B cell (primary cell): ENCODE results near the gene ZNF688. TPM values are rescaled to one million over a fixed set of nuclear protein-coding genes. Genes with fewer than 3 reads are reported as not detected.

ENCODE experiments used
- ATAC-seq: fragments of 200-7000 bp; cut with Tn5 transposase; one replicate; pipeline ENCODE4 v1.10.0; 2021; ENCODE audit warnings: low read depth, mild to moderate bottlenecking, moderate number of reproducible peaks, moderate library complexity
- CTCF ChIA-PET: fragments of 350-600 bp; sonication (Branson Sonifier 250); formaldehyde crosslinking; loops from one replicate; lab custom pipeline; 2021; ENCODE audit warnings: antibody characterized with exemption, inconsistent platforms; lab: Charles Lee
- POLR2A ChIA-PET: fragments of 350-600 bp; sonication (Branson Sonifier 250); formaldehyde crosslinking; loops from one replicate; lab custom pipeline; 2021; ENCODE audit warnings: antibody characterized with exemption; lab: Charles Lee
- DNase-seq: peaks from one replicate; pipeline ENCODE4 v3.0.0; 2013
- H2AFZ ChIP-seq: 2 replicates; pipeline ENCODE4 v1.6.1; 2012; ENCODE audit warnings: mild to moderate bottlenecking, low read depth, low read length; ENCODE audit not compliant: insufficient read depth, poor library complexity, severe bottlenecking
- H3K27ac ChIP-seq, 2 donors: 1 replicate in 1 of 2; 2 replicates in 1 of 2; pipeline ENCODE4 v1.5.1; 2012 to 2013; ENCODE audit warnings: low read length in 2 of 2, mild to moderate bottlenecking in 2 of 2, moderate library complexity in 1 of 2
- H3K27me3 ChIP-seq, 4 experiments: fragments of 200-600 bp in 1 of 4; sonication (generic) in 1 of 4; replicated peaks in 1 of 4; 1 replicate in 2 of 4; 2 replicates in 2 of 4; pipeline versions ENCODE4 v1.6.1 to v1.7.0; 2013 to 2016; ENCODE audit warnings: low read length in 3 of 4, mild to moderate bottlenecking in 2 of 4, mixed read lengths in 1 of 4, moderate library complexity in 1 of 4; ENCODE audit not compliant: insufficient read depth in 4 of 4, control insufficient read depth in 3 of 4; ENCODE audit errors: control extremely low read depth in 1 of 4
- H3K36me3 ChIP-seq, 2 experiments: replicated peaks in 1 of 2; 1 replicate in 1 of 2; 2 replicates in 1 of 2; pipeline versions ENCODE4 v1.6.1 to v1.7.1; 2013; ENCODE audit warnings: low read length in 1 of 2; ENCODE audit not compliant: insufficient read depth in 2 of 2, control insufficient read depth in 1 of 2; ENCODE audit errors: control extremely low read depth in 1 of 2, extremely low read depth in 1 of 2
- H3K4me1 ChIP-seq, 2 donors: fragments of 200-600 bp in 1 of 2; sonication (generic) in 1 of 2; 1 replicate in 1 of 2; 2 replicates in 1 of 2; pipeline versions ENCODE4 v1.5.1 to v1.6.1; 2013 to 2017; ENCODE audit warnings: low read length in 2 of 2; ENCODE audit not compliant: control insufficient read depth in 2 of 2, insufficient read depth in 2 of 2
- H3K4me2 ChIP-seq: replicated peaks from 2 replicates; pipeline ENCODE3; 2012; ENCODE audit warnings: mild to moderate bottlenecking, low read depth, low read length; ENCODE audit not compliant: poor library complexity, severe bottlenecking
- H3K4me3 ChIP-seq, 5 experiments: fragments of 200-600 bp in 1 of 5; sonication (generic) in 1 of 5; 1 replicate in 3 of 5; 2 replicates in 2 of 5; pipeline versions ENCODE4 v1.5.1 to v1.7.0; 2011 to 2016; ENCODE audit warnings: low read length in 4 of 5, mild to moderate bottlenecking in 4 of 5, low read depth in 2 of 5, control low read depth in 1 of 5, moderate library complexity in 1 of 5; ENCODE audit not compliant: insufficient read depth in 1 of 5; ENCODE audit errors: control extremely low read depth in 1 of 5, extremely low read depth in 1 of 5
- H3K79me2 ChIP-seq: fragments of 200-600 bp; sonication (generic); one replicate; pipeline ENCODE4 v1.6.0; 2016; ENCODE audit warnings: low read length; ENCODE audit not compliant: control insufficient read depth, insufficient read depth
- H3K9ac ChIP-seq: fragments of 200-600 bp; sonication (generic); 2 replicates; pipeline ENCODE4 v1.6.1; 2017; ENCODE audit warnings: mild to moderate bottlenecking, low read length, moderate library complexity
- H3K9me3 ChIP-seq, 3 donors: one replicate each; pipeline versions ENCODE4 v1.6.1 to v1.7.1; 2013; ENCODE audit warnings: low read length in 2 of 3; ENCODE audit not compliant: control insufficient read depth in 2 of 3, insufficient read depth in 1 of 3; ENCODE audit errors: control extremely low read depth in 1 of 3
- H4K20me1 ChIP-seq: 2 replicates; pipeline ENCODE4 v1.6.0; 2012; ENCODE audit warnings: mild to moderate bottlenecking, low read length; ENCODE audit not compliant: insufficient read depth, control insufficient read depth, poor library complexity, severe bottlenecking
- H3K27ac Mint-ChIP-seq: one replicate; pipeline ENCODE4 v1.8.0; 2021; ENCODE audit warnings: mixed read lengths
- H3K27me3 Mint-ChIP-seq: one replicate; pipeline ENCODE4 v1.8.0; 2021; ENCODE audit warnings: mixed read lengths
- H3K4me1 Mint-ChIP-seq: one replicate; pipeline ENCODE4 v1.8.0; 2021; ENCODE audit warnings: mixed read lengths
- H3K4me3 Mint-ChIP-seq: one replicate; pipeline ENCODE4 v1.8.0; 2021; ENCODE audit warnings: mixed read lengths
- H3K9me3 Mint-ChIP-seq: one replicate; pipeline ENCODE4 v1.8.0; 2022; ENCODE audit warnings: mixed read lengths; ENCODE audit not compliant: insufficient read depth
- CTCF ChIP-seq: fragments of 200-600 bp; IDR thresholded peaks from one replicate; pipeline ENCODE4 v1.8.0; 2022; ENCODE audit warnings: antibody characterized with exemption, mild to moderate bottlenecking
- EZH2 ChIP-seq: IDR thresholded peaks from 2 replicates; pipeline ENCODE4 v1.6.1; 2012; ENCODE audit warnings: borderline replicate concordance, low read depth, mild to moderate bottlenecking, moderate library complexity, low read length; ENCODE audit not compliant: insufficient read depth, poor library complexity, severe bottlenecking
- WGBS: methylation state at CpG from one replicate; pipeline ENCODE4 v1.1.5; 2013; ENCODE audit warnings: missing lambda C conversion rate; ENCODE audit not compliant: insufficient coverage; 5-methylcytosine and 5-hydroxymethylcytosine counted together
- intact Hi-C: fragments of 100-400 bp; cut with micrococcal nuclease; formaldehyde crosslinking; loops from one replicate; pipeline ENCODE4 v1.10.0; 2022
- polyA plus RNA-seq: library from polyadenylated mRNA; depleted of rRNA; stranded (reverse); fragments of >200 nt; gene quantifications from 2 replicates; pipeline ENCODE4 v1.2.3, GENCODE V29; 2012
- total RNA-seq, 2 donors: library from RNA; stranded (reverse); fragments of 120-200 nt in 1 of 2; gene quantifications; 1 replicate in 1 of 2; 2 replicates in 1 of 2; pipeline versions ENCODE4 v1.2.3 to v1.2.4, GENCODE V29; 2013 to 2022

ZNF688 gene
- total and polyA plus RNA-seq, 2 donors (not counting 1 experiment from before 2014, with no cell fraction given), result 20.6 to 23.1 TPM

DNA sequence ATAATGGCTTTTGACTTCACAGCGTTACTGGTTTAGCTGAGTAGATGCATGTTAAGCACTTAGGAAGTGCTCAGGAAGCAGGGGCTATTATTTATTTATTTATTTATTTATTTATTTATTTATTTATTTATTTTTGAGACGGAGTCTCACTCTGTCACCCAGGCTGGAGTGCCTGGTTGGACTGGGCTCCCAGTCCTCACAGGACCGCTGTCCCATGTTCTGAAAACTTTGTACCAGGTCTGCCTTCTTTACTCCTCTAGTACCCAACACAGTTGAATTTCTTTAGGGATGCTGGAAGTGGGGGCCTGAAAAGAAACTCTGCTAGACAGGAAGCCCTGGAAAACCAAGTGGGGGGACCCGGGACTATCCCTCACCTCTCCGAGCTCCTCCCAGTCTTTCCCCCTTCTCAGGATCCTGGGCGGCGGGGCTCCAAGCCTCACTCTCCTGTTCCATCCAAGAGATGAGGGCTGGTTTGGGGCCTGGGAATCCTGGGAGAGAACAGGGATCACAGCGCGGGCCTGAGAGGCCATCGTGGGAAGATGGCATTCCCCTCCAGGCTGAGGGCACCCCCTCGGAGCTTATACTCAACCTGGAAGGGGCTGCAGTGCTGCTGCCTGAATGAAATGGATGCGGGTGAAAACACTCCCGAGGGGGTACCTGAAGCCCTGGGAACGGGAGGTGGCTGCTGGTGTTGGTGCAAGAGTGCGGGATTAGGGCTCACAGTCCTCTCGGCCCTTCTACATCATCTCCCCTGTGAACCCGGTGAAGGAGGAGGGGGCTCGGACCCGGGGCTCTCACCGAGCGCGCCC, 674 bp downstream of the ZNF688 start:
- peak overlapping the region; percentile 91 for H3K4me3 Mint-ChIP-seq
- peaks cover 40% of the 10 kb centered on the region for H3K4me1 Mint-ChIP-seq
- Histone ChIP-seq H4K20me1 (no peaks in the 10 kb centered on the region), H3K9ac (peak overlapping the region; percentile 94), H3K4me1 (peaks cover 29 to 43% of the 10 kb centered on the region in 2 donors), H3K36me3 (no peaks in the 10 kb centered on the region), H3K27ac (peak overlapping the region; percentile 96 to 97), H3K4me3 (peak overlapping the region; percentile 57 to 89 (median 84)), H3K27me3 (no peaks in the 10 kb centered on the region), H3K79me2 (peaks cover 6% of the 10 kb centered on the region), H3K4me2 (peak overlapping the region; percentile 88), H3K9me3 (no peaks in the 10 kb centered on the region), H2AFZ (peak overlapping the region; percentile 96)
- WGBS, result 9% methylated on average over 14 of the region's 22 CpGs
- intact Hi-C loops, result loop anchor here (1.0 kb wide), 1 partner anchor 13 kb away; the partner anchor contains the start of gene ZNF764
- H3K27ac Mint-ChIP-seq, result peak overlapping the region; percentile 95
- TF ChIP-seq EZH2, result no peak
- POLR2A ChIA-PET, result interaction anchor here (0.6 to 3.0 kb wide), 7 partner anchors 11 to 133 kb away, joined by 3 to 81 read pairs (median 6); partner anchors contain the start of genes PRR14, ZNF764 and ZNF785
- H3K27me3 Mint-ChIP-seq, result no peaks in the 10 kb centered on the region
- ATAC-seq (no peak), DNase-seq (no peak)
- CTCF ChIA-PET, result interaction anchor here (1.2 to 2.8 kb wide), 6 partner anchors 10 to 141 kb away, joined by 3 to 21 read pairs (median 8); partner anchors contain the start of genes DCTPP1, ZNF747 and ZNF764
- H3K9me3 Mint-ChIP-seq, result no peaks in the 10 kb centered on the region

- 96% methylated on average over 43 of the region's 44 CpGs for WGBS
- Histone ChIP-seq H3K9me3 (no peaks in the 10 kb centered on the region), H4K20me1 (no peaks in the 10 kb centered on the region), H3K27me3 (no peaks in the 10 kb centered on the region), H3K4me3 (no peak overlapping the region), H3K4me2 (peak overlapping the region; percentile 11), H3K9ac (no peak overlapping the region), H2AFZ (no peak overlapping the region), H3K4me1 (peaks cover 29 to 43% of the 10 kb centered on the region in 2 donors), H3K36me3 (no peaks in the 10 kb centered on the region), H3K27ac (no peak overlapping the region), H3K79me2 (peaks cover 6% of the 10 kb centered on the region)
- DNase-seq, result no peak
- ATAC-seq, result no peak
- no peaks in the 10 kb centered on the region for H3K9me3 Mint-ChIP-seq
- peak overlapping the region; percentile 95 for H3K27ac Mint-ChIP-seq
- H3K4me3 Mint-ChIP-seq, result peak overlapping the region; percentile 91
- H3K4me1 Mint-ChIP-seq, result peaks cover 40% of the 10 kb centered on the region
- ChIA-PET POLR2A (interaction anchor here (0.8 to 3.0 kb wide), 5 partner anchors 10 to 81 kb away, joined by 3 to 81 read pairs (median 15); partner anchors contain the start of genes PRR14, ZNF764 and ZNF785), CTCF (interaction anchor here (1.5 to 2.8 kb wide), 4 partner anchors 9 to 140 kb away, joined by 3 to 21 read pairs (median 8); partner anchors contain the start of genes DCTPP1 and ZNF764)
- no peaks in the 10 kb centered on the region for H3K27me3 Mint-ChIP-seq
- intact Hi-C loops, result no loop called here
- TF ChIP-seq EZH2 (no peak), CTCF (no peak)
Observed at GRCh38 chr16:30569746-30570635, 1.5 kb downstream of the ZNF688 start.
